ENCODE data around the gene ZFY.
"Not testable (repeated sequence)": the region's sequence is repeated elsewhere in the genome, so short reads cannot be mapped to it uniquely, and the experiment has no call there.

Gene ZFY

GRCh38 chrY:2952912-2953311, 17.7 kb downstream of the ZFY start:
- H3K9ac ChIP-seq (ENCODE audit: low read depth, low read length), result no peak overlapping the region
- no peaks in the 10 kb centered on the region for H3K4me1 ChIP-seq (ENCODE audit: insufficient read depth, low read length)
- no peaks in the 10 kb centered on the region for H3K36me3 ChIP-seq (ENCODE audit: insufficient read depth, low read length)
- no peaks in the 10 kb centered on the region for H3K9me3 ChIP-seq (ENCODE audit: control insufficient read depth, insufficient read depth, low read length)

- Histone ChIP-seq H3K4me1 (ENCODE audit: insufficient read depth, low read length) (no peaks in the 10 kb centered on the region), H3K9ac (ENCODE audit: low read depth, low read length) (no peak overlapping the region), H3K36me3 (ENCODE audit: insufficient read depth, low read length) (no peaks in the 10 kb centered on the region), H3K9me3 (ENCODE audit: control insufficient read depth, insufficient read depth, low read length) (no peaks in the 10 kb centered on the region)
These were observed 19.6 kb downstream of the ZFY start for GRCh38 chrY:2954735-2955134.

- no peaks in the 10 kb centered on the region for H3K36me3 ChIP-seq (ENCODE audit: insufficient read depth, low read length)
- no peaks in the 10 kb centered on the region for H3K4me1 ChIP-seq (ENCODE audit: insufficient read depth, low read length)
- H3K9me3 ChIP-seq (ENCODE audit: control insufficient read depth, insufficient read depth, low read length), result no peaks in the 10 kb centered on the region
- H3K9ac ChIP-seq (ENCODE audit: low read depth, low read length), result no peak overlapping the region
These were observed 20.4 kb downstream of the ZFY start for GRCh38 chrY:2955561-2955960.

GRCh38 chrY:2962061-2962460, 26.9 kb downstream of the ZFY start:
- H3K9ac ChIP-seq (ENCODE audit: low read depth, low read length), result no peak overlapping the region
- no peaks in the 10 kb centered on the region for H3K36me3 ChIP-seq (ENCODE audit: insufficient read depth, low read length)
- H3K4me1 ChIP-seq (ENCODE audit: insufficient read depth, low read length), result no peaks in the 10 kb centered on the region
- no peaks in the 10 kb centered on the region for H3K9me3 ChIP-seq (ENCODE audit: control insufficient read depth, insufficient read depth, low read length)

- Histone ChIP-seq H3K36me3 (ENCODE audit: insufficient read depth, low read length) (no peaks in the 10 kb centered on the region), H3K9ac (ENCODE audit: low read depth, low read length) (no peak overlapping the region), H3K4me1 (ENCODE audit: insufficient read depth, low read length) (no peaks in the 10 kb centered on the region), H3K9me3 (ENCODE audit: control insufficient read depth, insufficient read depth, low read length) (no peaks in the 10 kb centered on the region)
These were observed 29.6 kb downstream of the ZFY start for GRCh38 chrY:2964814-2965213.

- H3K36me3 ChIP-seq (ENCODE audit: insufficient read depth, low read length), result no peaks in the 10 kb centered on the region
- H3K9ac ChIP-seq (ENCODE audit: low read depth, low read length), result no peak overlapping the region
- H3K4me1 ChIP-seq (ENCODE audit: insufficient read depth, low read length), result no peaks in the 10 kb centered on the region
- no peaks in the 10 kb centered on the region for H3K9me3 ChIP-seq (ENCODE audit: control insufficient read depth, insufficient read depth, low read length)
These were observed 30.4 kb downstream of the ZFY start for GRCh38 chrY:2965629-2966028.

GRCh38 chrY:2969561-2969960, 34.4 kb downstream of the ZFY start:
- H3K36me3 ChIP-seq (ENCODE audit: insufficient read depth, low read length), result no peaks in the 10 kb centered on the region
- no peaks in the 10 kb centered on the region for H3K9me3 ChIP-seq (ENCODE audit: control insufficient read depth, insufficient read depth, low read length)
- H3K9ac ChIP-seq (ENCODE audit: low read depth, low read length), result no peak overlapping the region
- no peaks in the 10 kb centered on the region for H3K4me1 ChIP-seq (ENCODE audit: insufficient read depth, low read length)

- Histone ChIP-seq H3K4me1 (ENCODE audit: insufficient read depth, low read length) (no peaks in the 10 kb centered on the region), H3K36me3 (ENCODE audit: insufficient read depth, low read length) (no peaks in the 10 kb centered on the region), H3K9ac (ENCODE audit: low read depth, low read length) (no peak overlapping the region), H3K9me3 (ENCODE audit: control insufficient read depth, insufficient read depth, low read length) (no peaks in the 10 kb centered on the region)
These were observed 37.5 kb downstream of the ZFY start for GRCh38 chrY:2972708-2973107.

- H3K9ac ChIP-seq (ENCODE audit: low read depth, low read length), result no peak overlapping the region
- no peaks in the 10 kb centered on the region for H3K36me3 ChIP-seq (ENCODE audit: insufficient read depth, low read length)
- H3K9me3 ChIP-seq (ENCODE audit: control insufficient read depth, insufficient read depth, low read length), result no peaks in the 10 kb centered on the region
- H3K4me1 ChIP-seq (ENCODE audit: insufficient read depth, low read length), result no peaks in the 10 kb centered on the region
These were observed 38.0 kb downstream of the ZFY start for GRCh38 chrY:2973110-2973751.

- H3K36me3 ChIP-seq (ENCODE audit: insufficient read depth, low read length), result no peaks in the 10 kb centered on the region
- no peaks in the 10 kb centered on the region for H3K4me1 ChIP-seq (ENCODE audit: insufficient read depth, low read length)
- H3K9me3 ChIP-seq (ENCODE audit: control insufficient read depth, insufficient read depth, low read length), result no peaks in the 10 kb centered on the region
- no peak overlapping the region for H3K9ac ChIP-seq (ENCODE audit: low read depth, low read length)
These were observed 44.1 kb downstream of the ZFY start for GRCh38 chrY:2979283-2979682.

GRCh38 chrY:2984491-2984890, 49.3 kb downstream of the ZFY start:
- Histone ChIP-seq H3K9me3 (ENCODE audit: control insufficient read depth, insufficient read depth, low read length) (no peaks in the 10 kb centered on the region), H3K36me3 (ENCODE audit: insufficient read depth, low read length) (no peaks in the 10 kb centered on the region), H3K9ac (ENCODE audit: low read depth, low read length) (no peak overlapping the region), H3K4me1 (ENCODE audit: insufficient read depth, low read length) (no peaks in the 10 kb centered on the region)

- not testable (repeated sequence) for H3K9ac ChIP-seq (ENCODE audit: low read depth, low read length); H3K36me3 ChIP-seq (ENCODE audit: insufficient read depth, low read length)
These were observed 52.0 kb downstream of the ZFY start for GRCh38 chrY:2987178-2987577.

GRCh38 chrY:2997369-2997768, 62.2 kb downstream of the ZFY start:
- H3K4me1 ChIP-seq (ENCODE audit: insufficient read depth, low read length); H3K36me3 ChIP-seq (ENCODE audit: insufficient read depth, low read length); H3K9me3 ChIP-seq (ENCODE audit: control insufficient read depth, insufficient read depth, low read length); H3K9ac ChIP-seq (ENCODE audit: low read depth, low read length): not testable (repeated sequence)

More at GRCh38 chrY:2987178-2987577, 52.0 kb downstream of the ZFY start:
- H3K4me1 ChIP-seq (ENCODE audit: insufficient read depth, low read length); H3K9me3 ChIP-seq (ENCODE audit: control insufficient read depth, insufficient read depth, low read length): not testable (repeated sequence)

- H3K4me1 ChIP-seq (ENCODE audit: insufficient read depth, low read length), result no peaks in the 10 kb centered on the region
- no peaks in the 10 kb centered on the region for H3K36me3 ChIP-seq (ENCODE audit: insufficient read depth, low read length)
- H3K9me3 ChIP-seq (ENCODE audit: control insufficient read depth, insufficient read depth, low read length), result no peaks in the 10 kb centered on the region
- no peak overlapping the region for H3K9ac ChIP-seq (ENCODE audit: low read depth, low read length)
These were observed 67.0 kb downstream of the ZFY start for GRCh38 chrY:3002190-3002589.

- no peaks in the 10 kb centered on the region for H3K9me3 ChIP-seq (ENCODE audit: control insufficient read depth, insufficient read depth, low read length)
- H3K9ac ChIP-seq (ENCODE audit: low read depth, low read length), result no peak overlapping the region
- no peaks in the 10 kb centered on the region for H3K36me3 ChIP-seq (ENCODE audit: insufficient read depth, low read length)
- H3K4me1 ChIP-seq (ENCODE audit: insufficient read depth, low read length), result no peaks in the 10 kb centered on the region
These were observed 67.7 kb downstream of the ZFY start for GRCh38 chrY:3002680-3003515.

All from ES-I3 (cell line).